K562 (cell line): ENCODE measurements around the gene SLC8A2. TPM values are rescaled to one million over a fixed set of nuclear protein-coding genes. Genes with fewer than 3 reads are reported as not detected.

Experiments used
- ARNT ChIP-seq, 2 experiments: fragments of 450-650 bp; IDR thresholded peaks; 2 replicates each; pipeline ENCODE4 v1.6.1; 2016; ENCODE audit warnings: mild to moderate bottlenecking in 1 of 2
- CEBPB ChIP-seq: fragments of 450-650 bp; IDR thresholded peaks from 2 replicates; pipeline ENCODE4 v1.6.1; 2016; ENCODE audit warnings: missing genetic modification characterization, missing compliant biosample characterization
- DACH1 ChIP-seq: fragments of 450-650 bp; IDR thresholded peaks from 2 replicates; pipeline ENCODE4 v1.6.1; 2018; ENCODE audit not compliant: partially characterized antibody
- HNRNPK ChIP-seq: fragments of 200-400 bp; formaldehyde crosslinking; IDR thresholded peaks from one replicate; pipeline ENCODE4 v1.6.1; 2018; ENCODE audit warnings: mild to moderate bottlenecking, low read depth, low read length; ENCODE audit not compliant: poor library complexity, severe bottlenecking
- KAT8 ChIP-seq: fragments of 450-650 bp; IDR thresholded peaks from 2 replicates; pipeline ENCODE4 v1.6.1; 2016; ENCODE audit warnings: low read depth, mild to moderate bottlenecking
- MAFK ChIP-seq: IDR thresholded peaks from 2 replicates; pipeline ENCODE4 v1.6.1; 2011; ENCODE audit warnings: low read length, improper control_type of control experiment
- NFYB ChIP-seq: IDR thresholded peaks from 2 replicates; pipeline ENCODE4 v1.6.1; 2011; ENCODE audit warnings: mild to moderate bottlenecking, moderate library complexity; ENCODE audit not compliant: insufficient read length; ENCODE audit errors: extremely low read depth
- POU5F1 ChIP-seq: fragments of 150-350 bp; IDR thresholded peaks from 2 replicates; pipeline ENCODE4 v1.6.1; 2014; ENCODE audit warnings: borderline replicate concordance, low read length, low read depth, mild to moderate bottlenecking; ENCODE audit not compliant: partially characterized antibody
- SIN3A ChIP-seq, 2 experiments: fragments of 150-350 bp in 1 of 2; IDR thresholded peaks; 2 replicates each; pipeline ENCODE4 v1.6.1; 2011 to 2016; ENCODE audit warnings: borderline replicate concordance in 2 of 2, low read depth in 2 of 2, low read length in 2 of 2, mild to moderate bottlenecking in 2 of 2, moderate library complexity in 2 of 2; ENCODE audit not compliant: control insufficient read depth in 1 of 2
- SIRT6 ChIP-seq: IDR thresholded peaks from one replicate; pipeline ENCODE4 v1.6.1; 2012; ENCODE audit warnings: low read depth, mild to moderate bottlenecking, control low read depth, inconsistent platforms, low read length, moderate library complexity
- SIX5 ChIP-seq, 2 experiments: IDR thresholded peaks; 2 replicates each; pipeline ENCODE4 v1.6.1; 2011; ENCODE audit warnings: low read length in 2 of 2, borderline replicate concordance in 1 of 2, low read depth in 1 of 2, mild to moderate bottlenecking in 1 of 2, moderate library complexity in 1 of 2; ENCODE audit not compliant: insufficient read depth in 1 of 2
- SMAD4 ChIP-seq: fragments of 250-450 bp; sonication (Bioruptor Pico); conservative IDR thresholded peaks from 2 replicates; pipeline ENCODE4 v1.8.0; 2021; ENCODE audit warnings: inconsistent platforms, mild to moderate bottlenecking, moderate library complexity
- TBL1XR1 ChIP-seq, 2 experiments: IDR thresholded peaks; 2 replicates each; pipeline ENCODE4 v1.6.1; 2012; ENCODE audit warnings: improper control_type of control experiment in 2 of 2, low read length in 2 of 2, mild to moderate bottlenecking in 1 of 2
- ZBTB1 ChIP-seq: sonication (generic); formaldehyde crosslinking; IDR thresholded peaks from 2 replicates; pipeline ENCODE4 v1.8.1; 2023; ENCODE audit warnings: missing genetic modification reagents, low read depth, mild to moderate bottlenecking, borderline replicate concordance
- ZNF232 ChIP-seq: sonication (generic); formaldehyde crosslinking; IDR thresholded peaks from 2 replicates; pipeline ENCODE4 v1.8.0; 2022; ENCODE audit warnings: mild to moderate bottlenecking, missing genetic modification reagents
- ZNF436 ChIP-seq: fragments of 250-450, 450-650 bp; sonication (Bioruptor Pico); formaldehyde crosslinking; IDR thresholded peaks from 2 replicates; pipeline ENCODE4 v1.7.0; 2020; ENCODE audit warnings: mild to moderate bottlenecking
- ZNF449 ChIP-seq: fragments of 250-450 bp; sonication (Bioruptor Pico); IDR thresholded peaks from 2 replicates; pipeline ENCODE4 v1.8.0; 2022; ENCODE audit warnings: moderate library complexity, mild to moderate bottlenecking, inconsistent platforms
- ZNF76 ChIP-seq: fragments of 250-450 bp; sonication (Bioruptor Pico); IDR thresholded peaks from 2 replicates; pipeline ENCODE4 v1.4.0; 2020; ENCODE audit warnings: mild to moderate bottlenecking, moderate library complexity, borderline replicate concordance
- polyA plus RNA-seq, 8 experiments: library from polyadenylated mRNA; depleted of rRNA in 4 of 8; stranded (reverse) in 5 of 8; unstranded in 3 of 8; fragments of >200 nt; fragmentation: Nextera tagmentation in 2 of 8; fragmentation: Illumina TruSeq in 1 of 8; extraction: Ambion mirVana in 2 of 8; extraction: Trizol in 1 of 8; gene quantifications; 2 replicates each; pipeline versions ENCODE4 v1.2.1 to v1.2.3, GENCODE V29; 2011 to 2014; ENCODE audit warnings: inconsistent platforms in 1 of 8, missing spikeins in 1 of 8
- total RNA-seq, 7 experiments: library from RNA; depleted of rRNA in 6 of 7; stranded (reverse); fragments of >200 nt in 6 of 7; fragmentation: Illumina TruSeq in 2 of 7; extraction: Trizol in 2 of 7; gene quantifications; 2 replicates each; pipeline versions ENCODE4 v1.2.1 to v1.2.3, GENCODE V29; 2011 to 2021; ENCODE audit warnings: low replicate concordance in 1 of 7
- TF ChIP-seq, protein P1 (sequence below): sonication (generic); formaldehyde crosslinking; IDR thresholded peaks from 2 replicates; pipeline ENCODE4 v1.8.1; 2023; ENCODE audit warnings: missing genetic modification reagents, mild to moderate bottlenecking, borderline replicate concordance

Gene SLC8A2
- total and polyA plus RNA-seq, 9 of the 15 experiments (the other 6 are each of a cell fraction or from before 2014, with no cell fraction given), result 0.07 to 0.66 (median 0.24) TPM; not detected in 3

GRCh38 chr19:47483800-47484690, 12.4 kb upstream of the SLC8A2 start, which contains the start of gene KPTN (continued):
- TF ChIP-seq ZNF436 (CRISPR knock-in tag), result no peak; the same call in 1 of the 2 replicates
- TF ChIP-seq NFYB, result no peak
- no peak for TF ChIP-seq ZNF449 (CRISPR knock-in tag)
- no peak for TF ChIP-seq MAFK
- peak; percentile 54; the same call in 1 of the 2 replicates for TF ChIP-seq ZNF76 (CRISPR knock-in tag)
- TF ChIP-seq HNRNPK, result no peak
- TF ChIP-seq SMAD4, result peak; percentile 79
- no peak for TF ChIP-seq ZBTB1
- no peak for TF ChIP-seq CEBPB (tag)
- peak in 1 of 2 experiments; percentile 89; a peak in 2 of 4 replicates for TF ChIP-seq TBL1XR1 (IDR thresholded peaks at IDR 0.05; ENCODE audit: low read length in 2 of 2)
- TF ChIP-seq ZNF232 (CRISPR knock-in tag), result no peak
- TF ChIP-seq ARNT (IDR thresholded peaks at IDR 0.05), result peak; percentile 29 to 78; a peak in 2 of 4 replicates
- TF ChIP-seq SIRT6, result no peak
- TF ChIP-seq KAT8, result no peak
- TF ChIP-seq, protein P1, sequence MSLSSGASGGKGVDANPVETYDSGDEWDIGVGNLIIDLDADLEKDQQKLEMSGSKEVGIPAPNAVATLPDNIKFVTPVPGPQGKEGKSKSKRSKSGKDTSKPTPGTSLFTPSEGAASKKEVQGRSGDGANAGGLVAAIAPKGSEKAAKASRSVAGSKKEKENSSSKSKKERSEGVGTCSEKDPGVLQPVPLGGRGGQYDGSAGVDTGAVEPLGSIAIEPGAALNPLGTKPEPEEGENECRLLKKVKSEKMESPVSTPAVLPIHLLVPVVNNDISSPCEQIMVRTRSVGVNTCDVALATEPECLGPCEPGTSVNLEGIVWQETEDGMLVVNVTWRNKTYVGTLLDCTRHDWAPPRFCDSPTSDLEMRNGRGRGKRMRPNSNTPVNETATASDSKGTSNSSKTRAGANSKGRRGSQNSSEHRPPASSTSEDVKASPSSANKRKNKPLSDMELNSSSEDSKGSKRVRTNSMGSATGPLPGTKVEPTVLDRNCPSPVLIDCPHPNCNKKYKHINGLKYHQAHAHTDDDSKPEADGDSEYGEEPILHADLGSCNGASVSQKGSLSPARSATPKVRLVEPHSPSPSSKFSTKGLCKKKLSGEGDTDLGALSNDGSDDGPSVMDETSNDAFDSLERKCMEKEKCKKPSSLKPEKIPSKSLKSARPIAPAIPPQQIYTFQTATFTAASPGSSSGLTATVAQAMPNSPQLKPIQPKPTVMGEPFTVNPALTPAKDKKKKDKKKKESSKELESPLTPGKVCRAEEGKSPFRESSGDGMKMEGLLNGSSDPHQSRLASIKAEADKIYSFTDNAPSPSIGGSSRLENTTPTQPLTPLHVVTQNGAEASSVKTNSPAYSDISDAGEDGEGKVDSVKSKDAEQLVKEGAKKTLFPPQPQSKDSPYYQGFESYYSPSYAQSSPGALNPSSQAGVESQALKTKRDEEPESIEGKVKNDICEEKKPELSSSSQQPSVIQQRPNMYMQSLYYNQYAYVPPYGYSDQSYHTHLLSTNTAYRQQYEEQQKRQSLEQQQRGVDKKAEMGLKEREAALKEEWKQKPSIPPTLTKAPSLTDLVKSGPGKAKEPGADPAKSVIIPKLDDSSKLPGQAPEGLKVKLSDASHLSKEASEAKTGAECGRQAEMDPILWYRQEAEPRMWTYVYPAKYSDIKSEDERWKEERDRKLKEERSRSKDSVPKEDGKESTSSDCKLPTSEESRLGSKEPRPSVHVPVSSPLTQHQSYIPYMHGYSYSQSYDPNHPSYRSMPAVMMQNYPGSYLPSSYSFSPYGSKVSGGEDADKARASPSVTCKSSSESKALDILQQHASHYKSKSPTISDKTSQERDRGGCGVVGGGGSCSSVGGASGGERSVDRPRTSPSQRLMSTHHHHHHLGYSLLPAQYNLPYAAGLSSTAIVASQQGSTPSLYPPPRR (CRISPR knock-in tag), result no peak
- TF ChIP-seq DACH1, result peak; percentile 42
- no peak for TF ChIP-seq POU5F1
- TF ChIP-seq SIN3A (IDR thresholded peaks at IDR 0.05; ENCODE audit: borderline replicate concordance in 2 of 2, control insufficient read depth in 1 of 2, low read depth in 2 of 2, low read length in 2 of 2), result peak; percentile 46 to 70; a peak in 2 of 4 replicates
- peak; percentile 86 for TF ChIP-seq SIX5 (IDR thresholded peaks at IDR 0.05; ENCODE audit: borderline replicate concordance in 1 of 2, insufficient read depth in 1 of 2, low read depth in 1 of 2, low read length in 2 of 2)
